Loucy (cell line): ENCODE data around the gene CELF4.

Experiments
- H2AFZ ChIP-seq: fragments of 200-600 bp; sonication (generic); 2 replicates; pipeline ENCODE4 v1.6.0; 2016; ENCODE audit warnings: antibody characterized with exemption, mild to moderate bottlenecking, low read length, moderate library complexity
- H3F3A ChIP-seq: fragments of 200-600 bp; 2 replicates; pipeline ENCODE4 v1.6.0; 2016; ENCODE audit warnings: antibody characterized with exemption, low read depth, mild to moderate bottlenecking
- H3K27me3 ChIP-seq: fragments of 200-600 bp; sonication (generic); 2 replicates; pipeline ENCODE4 v1.6.1; 2014; ENCODE audit warnings: low read length, mild to moderate bottlenecking; ENCODE audit not compliant: insufficient read depth, poor library complexity, severe bottlenecking
- H3K36me3 ChIP-seq: fragments of 200-600 bp; sonication (generic); 2 replicates; pipeline ENCODE4 v1.6.1; 2016; ENCODE audit warnings: low read length; ENCODE audit not compliant: insufficient read depth
- H3K4me1 ChIP-seq: fragments of 200-600 bp; sonication (generic); 2 replicates; pipeline ENCODE4 v1.5.1; 2014; ENCODE audit warnings: low read length, mild to moderate bottlenecking; ENCODE audit not compliant: insufficient read depth, poor library complexity, severe bottlenecking
- H3K4me2 ChIP-seq: fragments of 200-600 bp; sonication (generic); 2 replicates; pipeline ENCODE4 v1.6.0; 2014; ENCODE audit warnings: antibody characterized with exemption, low read length, low read depth, mild to moderate bottlenecking; ENCODE audit not compliant: poor library complexity, severe bottlenecking
- H3K4me3 ChIP-seq: fragments of 200-600 bp; sonication (generic); 2 replicates; pipeline ENCODE4 v1.5.1; 2014; ENCODE audit warnings: low read length, mild to moderate bottlenecking, mixed read lengths; ENCODE audit not compliant: poor library complexity, severe bottlenecking
- H3K79me2 ChIP-seq: fragments of 200-600 bp; sonication (generic); 2 replicates; pipeline ENCODE4 v1.6.1; 2014; ENCODE audit warnings: low read length; ENCODE audit not compliant: insufficient read depth
- H3K9ac ChIP-seq: fragments of 200-600 bp; sonication (generic); 2 replicates; pipeline ENCODE4 v1.6.0; 2014; ENCODE audit warnings: mild to moderate bottlenecking, low read depth, low read length, moderate library complexity; ENCODE audit not compliant: poor library complexity, severe bottlenecking
- H3K9me2 ChIP-seq: fragments of 200-600 bp; sonication (generic); replicated peaks from 2 replicates; pipeline ENCODE4 v1.6.1; 2016; ENCODE audit warnings: low read depth, low read length, mixed read lengths
- H3K9me3 ChIP-seq: fragments of 200-600 bp; sonication (generic); 2 replicates; pipeline ENCODE4 v1.6.1; 2014; ENCODE audit warnings: mild to moderate bottlenecking, antibody characterized with exemption, low read length, low read depth; ENCODE audit not compliant: insufficient read depth
- H4K20me1 ChIP-seq: fragments of 200-600 bp; sonication (generic); 2 replicates; pipeline ENCODE4 v1.6.0; 2014; ENCODE audit warnings: antibody characterized with exemption, low read length, mild to moderate bottlenecking; ENCODE audit not compliant: insufficient read depth, poor library complexity, severe bottlenecking
- EZH2phosphoT487 ChIP-seq: fragments of 200-600 bp; IDR thresholded peaks from 2 replicates; pipeline ENCODE4 v1.6.1; 2018; ENCODE audit warnings: antibody characterized with exemption, mild to moderate bottlenecking, moderate library complexity, borderline replicate concordance
- TF ChIP-seq, protein P1 (sequence below): fragments of 200-600 bp; sonication (generic); conservative IDR thresholded peaks from 2 replicates; pipeline ENCODE4 v1.5.1; 2014; ENCODE audit warnings: mild to moderate bottlenecking, antibody characterized with exemption, low read length

CELF4 gene

GRCh38 chr18:37476182-37476581 lies 89.4 kb downstream of the CELF4 start:
- no peak overlapping the region for H2AFZ ChIP-seq
- no peak overlapping the region for H3K4me3 ChIP-seq
- H3K4me2 ChIP-seq: no peak overlapping the region
- H3K9me2 ChIP-seq: no peaks in the 10 kb centered on the region
- H3K9me3 ChIP-seq: no peaks in the 10 kb centered on the region
- no peaks in the 10 kb centered on the region for H4K20me1 ChIP-seq
- H3K9ac ChIP-seq: no peak overlapping the region
- no peaks in the 10 kb centered on the region for H3F3A ChIP-seq
- H3K4me1 ChIP-seq: no peaks in the 10 kb centered on the region
- no peaks in the 10 kb centered on the region for H3K79me2 ChIP-seq
- no peaks in the 10 kb centered on the region for H3K36me3 ChIP-seq
- no peaks in the 10 kb centered on the region for H3K27me3 ChIP-seq
- no peak for TF ChIP-seq EZH2phosphoT487
- TF ChIP-seq, protein P1, sequence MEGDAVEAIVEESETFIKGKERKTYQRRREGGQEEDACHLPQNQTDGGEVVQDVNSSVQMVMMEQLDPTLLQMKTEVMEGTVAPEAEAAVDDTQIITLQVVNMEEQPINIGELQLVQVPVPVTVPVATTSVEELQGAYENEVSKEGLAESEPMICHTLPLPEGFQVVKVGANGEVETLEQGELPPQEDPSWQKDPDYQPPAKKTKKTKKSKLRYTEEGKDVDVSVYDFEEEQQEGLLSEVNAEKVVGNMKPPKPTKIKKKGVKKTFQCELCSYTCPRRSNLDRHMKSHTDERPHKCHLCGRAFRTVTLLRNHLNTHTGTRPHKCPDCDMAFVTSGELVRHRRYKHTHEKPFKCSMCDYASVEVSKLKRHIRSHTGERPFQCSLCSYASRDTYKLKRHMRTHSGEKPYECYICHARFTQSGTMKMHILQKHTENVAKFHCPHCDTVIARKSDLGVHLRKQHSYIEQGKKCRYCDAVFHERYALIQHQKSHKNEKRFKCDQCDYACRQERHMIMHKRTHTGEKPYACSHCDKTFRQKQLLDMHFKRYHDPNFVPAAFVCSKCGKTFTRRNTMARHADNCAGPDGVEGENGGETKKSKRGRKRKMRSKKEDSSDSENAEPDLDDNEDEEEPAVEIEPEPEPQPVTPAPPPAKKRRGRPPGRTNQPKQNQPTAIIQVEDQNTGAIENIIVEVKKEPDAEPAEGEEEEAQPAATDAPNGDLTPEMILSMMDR: peak; percentile 80

GRCh38 chr18:37473195-37473840 lies 92.3 kb downstream of the CELF4 start:
- H4K20me1 ChIP-seq: no peaks in the 10 kb centered on the region
- H3K36me3 ChIP-seq: no peaks in the 10 kb centered on the region
- no peak overlapping the region for H3K4me3 ChIP-seq
- H3K9ac ChIP-seq: no peak overlapping the region
- TF ChIP-seq EZH2phosphoT487: no peak
- TF ChIP-seq, protein P1: no peak
- H3K27me3 ChIP-seq: no peaks in the 10 kb centered on the region
- H3F3A ChIP-seq: no peaks in the 10 kb centered on the region
- H3K4me2 ChIP-seq: no peak overlapping the region
- H3K9me2 ChIP-seq: no peaks in the 10 kb centered on the region
- H2AFZ ChIP-seq: no peak overlapping the region
- no peaks in the 10 kb centered on the region for H3K4me1 ChIP-seq
- H3K79me2 ChIP-seq: no peaks in the 10 kb centered on the region
- no peaks in the 10 kb centered on the region for H3K9me3 ChIP-seq

GRCh38 chr18:37471637-37472036 lies 94.0 kb downstream of the CELF4 start:
- Histone ChIP-seq H3K9ac (no peak overlapping the region), H3K4me1 (no peaks in the 10 kb centered on the region), H3K36me3 (no peaks in the 10 kb centered on the region), H4K20me1 (no peaks in the 10 kb centered on the region), H3K27me3 (no peaks in the 10 kb centered on the region), H3K9me3 (no peaks in the 10 kb centered on the region), H2AFZ (no peak overlapping the region), H3K4me3 (no peak overlapping the region), H3K9me2 (no peaks in the 10 kb centered on the region), H3F3A (no peaks in the 10 kb centered on the region), H3K79me2 (no peaks in the 10 kb centered on the region), H3K4me2 (no peak overlapping the region)
- TF ChIP-seq, protein P1: no peak
- no peak for TF ChIP-seq EZH2phosphoT487
